ENCODE data around the gene PKP4. TPM values are rescaled to one million over a fixed set of nuclear protein-coding genes. Genes with fewer than 3 reads are reported as not detected.
A peak's percentile ranks its signal among the peaks of the same experiment; 100 is the strongest.

PKP4 gene
- total and polyA plus RNA-seq, 9 of the 15 experiments (the other 6 are each of a cell fraction or from before 2014, with no cell fraction given): 24.6 to 99.1 (median 74.0) TPM

GRCh38 chr2:158457826-158458616 is 1.3 kb downstream of the PKP4 start (continued):
- TF ChIP-seq RERE (CRISPR knock-in tag; IDR thresholded peaks at IDR 0.05; ENCODE audit: borderline replicate concordance) (no peak), ZNF589 (CRISPR knock-in tag; IDR thresholded peaks at IDR 0.05; ENCODE audit: low read depth) (no peak), TFE3 (CRISPR knock-in tag; IDR thresholded peaks at IDR 0.05) (no peak), LEF1 (IDR thresholded peaks at IDR 0.05) (no peak), ETS1 (conservative IDR thresholded peaks at IDR 0.05; ENCODE audit: control insufficient read depth, low read depth, low read length) (peak; percentile 67), ZBTB2 (IDR thresholded peaks at IDR 0.05) (no peak), HEY1 (CRISPR knock-in tag; IDR thresholded peaks at IDR 0.05; ENCODE audit: borderline replicate concordance) (no peak), BRF2 (IDR thresholded peaks at IDR 0.05; ENCODE audit: borderline replicate concordance, insufficient read depth, insufficient read length) (no peak), CBFA2T2 (conservative IDR thresholded peaks at IDR 0.05) (no peak), ELK1 (CRISPR knock-in tag; IDR thresholded peaks at IDR 0.05) (no peak; the same call in 1 of the 2 replicates), MLX (CRISPR knock-in tag; conservative IDR thresholded peaks at IDR 0.05) (no peak), PCBP2 (IDR thresholded peaks at IDR 0.05; ENCODE audit: low read depth, low read length, poor library complexity, severe bottlenecking) (no peak)
